Measurements from ENCODE around the gene PLEKHH1. TPM values are rescaled to one million over a fixed set of nuclear protein-coding genes. Genes with fewer than 3 reads are reported as not detected.
A peak's percentile ranks its signal among the peaks of the same experiment; 100 is the strongest.

The PLEKHH1 gene
- total RNA-seq, 1 experiment from 2014 or later: 6.7 TPM

GRCh38 chr14:67618617-67619063 is 85.5 kb downstream of the PLEKHH1 start:
- no peak for DNase-seq (ENCODE audit: low read depth, low spot score)
- H3K27ac ChIP-seq (ENCODE audit: low read length): no peak overlapping the region
- no peaks in the 10 kb centered on the region for H3K36me3 ChIP-seq (ENCODE audit: control insufficient read depth, insufficient read depth, low read length)
- ATAC-seq: peak; percentile 42; the same call in 1 of the 2 replicates
- in situ Hi-C loops (cut with HindIII; ENCODE audit: low pct_unique_long_range_greater_than_20kb, low sequenced_read_pairs) (no loop called here), intact Hi-C loops (cut with micrococcal nuclease; ENCODE audit: unreplicated experiment) (loop anchor here (5.0 to 10.0 kb wide), 2 partner anchors 49 to 86 kb away; partner anchors contain the start of gene RDH12)
- H3K4me3 ChIP-seq (ENCODE audit: low read depth in 2 of 2, low read length in 2 of 2): no peak overlapping the region
- TF ChIP-seq TCF7L2 (IDR thresholded peaks at IDR 0.05; ENCODE audit: low read depth, low read length) (no peak), CTCF (IDR thresholded peaks at IDR 0.05) (peak; percentile 75), REST (IDR thresholded peaks at IDR 0.05; ENCODE audit: insufficient read depth in 1 of 2, low read depth in 2 of 2, low read length in 1 of 2) (no peak)
- no TSS peak for BruUV-seq (replicated peaks)
- POLR2A ChIA-PET: no interaction called here
- peaks cover 9% of the 10 kb centered on the region for H3K4me1 ChIP-seq (ENCODE audit: control insufficient read depth, insufficient read depth, low read length)
- CTCF ChIA-PET: interaction anchor here (0.6 to 1.9 kb wide), 4 partner anchors 12 to 86 kb away, joined by 3 to 10 read pairs (median 4); no protein-coding TSS in a partner anchor
- no peaks in the 10 kb centered on the region for H3K27me3 ChIP-seq (ENCODE audit: control insufficient read depth, insufficient read depth, low read length)
- no peaks in the 10 kb centered on the region for H3K9me3 ChIP-seq (ENCODE audit: control insufficient read depth, insufficient read depth, low read depth, low read length)

GRCh38 chr14:67619446-67620216 is 86.5 kb downstream of the PLEKHH1 start, which contains the start of gene ARG2:
TSS of gene ARG2 (plus strand) at chr14:67619920. CDS start at chr14:67619978, 58 bp downstream.
- POLR2A ChIA-PET: no interaction called here
- in situ Hi-C loops (cut with HindIII; ENCODE audit: low pct_unique_long_range_greater_than_20kb, low sequenced_read_pairs) (no loop called here), intact Hi-C loops (cut with micrococcal nuclease; ENCODE audit: unreplicated experiment) (loop anchor here (5.0 to 10.0 kb wide), 2 partner anchors 48 to 85 kb away; partner anchors contain the start of gene RDH12)
- no peaks in the 10 kb centered on the region for H3K27me3 ChIP-seq (ENCODE audit: control insufficient read depth, insufficient read depth, low read length)
- H3K27ac ChIP-seq (ENCODE audit: low read length): no peak within 1 kb of the TSS
- peak within 1 kb of the TSS; percentile 58 to 71 for H3K4me3 ChIP-seq (ENCODE audit: low read depth in 2 of 2, low read length in 2 of 2)
- DNase-seq (ENCODE audit: low read depth, low spot score): no peak
- CTCF ChIA-PET: interaction anchor here (0.8 to 1.9 kb wide), 3 partner anchors 47 to 106 kb away, joined by 3 to 10 read pairs (median 5); no protein-coding TSS in a partner anchor
- TF ChIP-seq CTCF (IDR thresholded peaks at IDR 0.05) (no peak), POLR2AphosphoS5 (IDR thresholded peaks at IDR 0.05; ENCODE audit: low read depth, low read length) (no peak), SIN3A (IDR thresholded peaks at IDR 0.05; ENCODE audit: borderline replicate concordance, insufficient read depth, low read depth, low read length) (peak; percentile 84; the same call in 1 of the 2 replicates), REST (IDR thresholded peaks at IDR 0.05; ENCODE audit: insufficient read depth in 1 of 2, low read depth in 2 of 2, low read length in 1 of 2) (no peak), TCF7L2 (IDR thresholded peaks at IDR 0.05; ENCODE audit: low read depth, low read length) (no peak)
- BruUV-seq (replicated peaks): no TSS peak
- peak; percentile 96 for ATAC-seq
- no peaks in the 10 kb centered on the region for H3K9me3 ChIP-seq (ENCODE audit: control insufficient read depth, insufficient read depth, low read depth, low read length)
- no peaks in the 10 kb centered on the region for H3K36me3 ChIP-seq (ENCODE audit: control insufficient read depth, insufficient read depth, low read length)
- H3K4me1 ChIP-seq (ENCODE audit: control insufficient read depth, insufficient read depth, low read length): peaks cover 9% of the 10 kb centered on the region

Data from Panc1 (cell line).